HCT116 (cell line): Measurements from ENCODE around the gene GFER. TPM values are rescaled to one million over a fixed set of nuclear protein-coding genes. Genes with fewer than 3 reads are reported as not detected.

Experiments used
- ATAC-seq: fragments of 200-7000 bp; cut with Tn5 transposase; 2 replicates; pipeline ENCODE4 v1.9.1; 2020; ENCODE audit warnings: mild to moderate bottlenecking, moderate library complexity
- BruUV-seq: library from RNA; stranded (reverse); fragments of 400-500 nt; replicated peaks from 2 replicates; lab custom pipeline; 2021; lab: Mats Ljungman, UMichigan
- CTCF ChIA-PET: fragments of 300-600 bp; sonication (Branson Sonifier 250); formaldehyde crosslinking; loops from one replicate; lab custom pipeline; 2021; ENCODE audit warnings: antibody characterized with exemption; lab: Charles Lee
- POLR2A ChIA-PET: fragments of 300-600, 350-600 bp; sonication (Branson Sonifier 250); formaldehyde crosslinking; loops from one replicate; lab custom pipeline; 2021; ENCODE audit warnings: antibody characterized with exemption; lab: Charles Lee
- RAD21 ChIA-PET, 2 experiments: fragments of 300-600 bp; sonication (Branson Sonifier 250); formaldehyde crosslinking; loops; one replicate each; lab custom pipeline; 2023; ENCODE audit warnings: low total read pairs in 2 of 2; ENCODE audit not compliant: uncharacterized antibody in 2 of 2, unreplicated experiment in 2 of 2, low non-redundant PET in 1 of 2; lab: Charles Lee
- DNase-seq: peaks from one replicate; pipeline ENCODE4 v3.0.0-alpha.2; 2010; ENCODE audit warnings: low read depth, low spot score
- H2AFZ ChIP-seq: fragments of 200-600 bp; shearing (Covaris generic), sonication (generic); 2 replicates; pipeline ENCODE4 v1.6.1; 2017; ENCODE audit warnings: low read depth, mixed run types, mixed read lengths, antibody characterized with exemption, low read length; ENCODE audit not compliant: poor library complexity, severe bottlenecking
- H3K27ac ChIP-seq: 2 replicates; pipeline ENCODE4 v1.5.1; 2012; ENCODE audit warnings: low read depth, low read length
- H3K27me3 ChIP-seq: fragments of 200-600 bp; sonication (generic); 2 replicates; pipeline ENCODE4 v1.6.1; 2016; ENCODE audit warnings: mixed run types, low read length, mixed read lengths; ENCODE audit not compliant: insufficient read depth
- H3K36me3 ChIP-seq, 2 experiments: fragments of 200-500 bp in 1 of 2; fragments of 200-600 bp in 1 of 2; sonication (Bioruptor generic) in 1 of 2; sonication (generic) in 1 of 2; 2 replicates each; pipeline versions ENCODE4 v1.5.1 to v1.6.1; 2014 to 2016; ENCODE audit warnings: low read length in 2 of 2, inconsistent platforms in 1 of 2, mixed read lengths in 1 of 2, mixed run types in 1 of 2; ENCODE audit not compliant: insufficient read depth in 2 of 2, control insufficient read depth in 1 of 2
- H3K4me1 ChIP-seq, 2 experiments: fragments of 200-600 bp in 1 of 2; sonication (generic) in 1 of 2; 2 replicates each; pipeline versions ENCODE4 v1.5.1 to v1.6.1; 2012 to 2017; ENCODE audit warnings: low read length in 2 of 2, inconsistent platforms in 1 of 2, mild to moderate bottlenecking in 1 of 2, mixed read lengths in 1 of 2, mixed run types in 1 of 2, moderate library complexity in 1 of 2; ENCODE audit not compliant: insufficient read depth in 2 of 2, control insufficient read depth in 1 of 2
- H3K4me2 ChIP-seq: fragments of 200-600 bp; sonication (generic); 2 replicates; pipeline ENCODE4 v1.6.1; 2017; ENCODE audit warnings: mixed run types, low read length, mixed read lengths
- H3K4me3 ChIP-seq, 2 experiments: fragments of 200-600 bp in 1 of 2; sonication (generic) in 1 of 2; replicated peaks in 1 of 2; 2 replicates each; pipeline ENCODE4 v1.5.1; 2011 to 2016; ENCODE audit warnings: low read length in 2 of 2, control low read depth in 1 of 2, low read depth in 1 of 2, mild to moderate bottlenecking in 1 of 2, mixed read lengths in 1 of 2, mixed run types in 1 of 2
- H3K79me2 ChIP-seq: fragments of 200-600 bp; sonication (generic); 2 replicates; pipeline ENCODE4 v1.6.1; 2017; ENCODE audit warnings: mild to moderate bottlenecking, mixed run types, low read length, moderate library complexity, mixed read lengths; ENCODE audit not compliant: insufficient read depth
- H3K9ac ChIP-seq: fragments of 200-600 bp; sonication (generic); 2 replicates; pipeline ENCODE4 v1.6.1; 2016; ENCODE audit warnings: low read length, mixed read lengths
- H3K9me2 ChIP-seq: fragments of 200-600 bp; sonication (generic), shearing (Covaris generic); 2 replicates; pipeline ENCODE4 v1.6.1; 2017; ENCODE audit warnings: mixed run types, mild to moderate bottlenecking, moderate library complexity; ENCODE audit not compliant: insufficient read depth
- H3K9me3 ChIP-seq, 2 experiments: fragments of 200-500 bp in 1 of 2; fragments of 200-600 bp in 1 of 2; sonication (Bioruptor generic) in 1 of 2; sonication (generic) in 1 of 2; 2 replicates each; pipeline ENCODE4 v1.6.1; 2014 to 2017; ENCODE audit warnings: low read length in 2 of 2, mixed read lengths in 2 of 2, inconsistent platforms in 1 of 2, low read depth in 1 of 2, mild to moderate bottlenecking in 1 of 2, mixed run types in 1 of 2, moderate library complexity in 1 of 2; ENCODE audit not compliant: control insufficient read depth in 1 of 2, insufficient read depth in 1 of 2
- H4K20me1 ChIP-seq: fragments of 200-600 bp; sonication (generic), shearing (Covaris generic); 2 replicates; pipeline ENCODE4 v1.6.1; 2017; ENCODE audit warnings: mixed run types, mild to moderate bottlenecking, moderate library complexity; ENCODE audit not compliant: insufficient read depth
- CBX3 ChIP-seq: IDR thresholded peaks from 2 replicates; pipeline ENCODE4 v1.6.1; 2012; ENCODE audit warnings: low read depth
- RAD21 ChIP-seq: IDR thresholded peaks from 2 replicates; pipeline ENCODE4 v1.6.1; 2012; ENCODE audit warnings: low read depth, mild to moderate bottlenecking
- REST ChIP-seq: IDR thresholded peaks from 2 replicates; pipeline ENCODE4 v1.6.1; 2012; ENCODE audit warnings: low read depth
- TCF7L2 ChIP-seq: IDR thresholded peaks from 2 replicates; pipeline ENCODE4 v1.7.0; 2011; ENCODE audit warnings: borderline replicate concordance, inconsistent platforms; ENCODE audit not compliant: insufficient read depth, insufficient read length; ENCODE audit errors: extremely low read depth
- intact Hi-C: fragments of 100-400 bp; cut with micrococcal nuclease; formaldehyde crosslinking; loops from 2 replicates; pipeline ENCODE4 v1.10.0; 2022
- total RNA-seq: library from RNA; stranded (reverse); gene quantifications from one replicate; pipeline ENCODE4 v1.2.1, GENCODE V29; 2021; ENCODE audit not compliant: unreplicated experiment

GFER gene
- total RNA-seq, 1 experiment from 2014 or later = 47.3 TPM

GRCh38 chr16:1987198-1987597, 3.2 kb downstream of the GFER start:
- Histone ChIP-seq H3K27ac (no peak overlapping the region), H2AFZ (no peak overlapping the region), H3K4me3 (no peak overlapping the region), H3K9me3 (no peaks in the 10 kb centered on the region), H3K9me2 (no peaks in the 10 kb centered on the region), H3K36me3 (peaks cover 6 to 14% of the 10 kb centered on the region in 2 experiments; a peak in 2 of 4 replicates), H3K79me2 (peaks cover 20% of the 10 kb centered on the region), H3K9ac (no peak overlapping the region), H3K4me1 (peaks cover 28 to 51% of the 10 kb centered on the region in 2 experiments), H4K20me1 (no peaks in the 10 kb centered on the region), H3K27me3 (no peaks in the 10 kb centered on the region), H3K4me2 (no peak overlapping the region)
- RAD21 ChIA-PET = no interaction called here
- no peak for DNase-seq
- ATAC-seq = no peak
- CTCF ChIA-PET = no interaction called here
- POLR2A ChIA-PET = interaction anchor here (1.3 kb wide), 1 partner anchor 22 kb away, joined by 3 read pairs; the partner anchor contains the start of gene RPS2
- intact Hi-C loops = no loop called here
- no TSS peak for BruUV-seq
- no peak for TF ChIP-seq REST
- no peak for TF ChIP-seq TCF7L2
- TF ChIP-seq CBX3 = no peak
- no peak for TF ChIP-seq RAD21
